Right forelimb (tissue), 1 donor: ENCODE measurements around the gene AOPEP.
"Not testable (repeated sequence)": the region's sequence is repeated elsewhere in the genome, so short reads cannot be mapped to it uniquely, and the experiment has no call there.

Experiments used
- DNase-seq: peaks from one replicate; pipeline ENCODE4 v3.0.0-alpha.2; 2018

The AOPEP gene

GRCh38 chr9:94819161-94819687 is 92.7 kb downstream of the AOPEP start:
- no peak for DNase-seq

- DNase-seq: no peak
Measured at GRCh38 chr9:94821098-94821887, 94.8 kb downstream of the AOPEP start.

- DNase-seq: no peak
Measured at GRCh38 chr9:94822273-94822672, 95.8 kb downstream of the AOPEP start.

- no peak for DNase-seq
Measured at GRCh38 chr9:94823710-94824109, 97.2 kb downstream of the AOPEP start.

- DNase-seq: no peak
Measured at GRCh38 chr9:94824411-94824810, 97.9 kb downstream of the AOPEP start.

- DNase-seq: no peak
Measured at GRCh38 chr9:94824913-94825610, 98.6 kb downstream of the AOPEP start.

- no peak for DNase-seq
Measured at GRCh38 chr9:94825611-94825958, 99.1 kb downstream of the AOPEP start.

GRCh38 chr9:94826044-94826443 is 99.5 kb downstream of the AOPEP start:
- DNase-seq: no peak

GRCh38 chr9:94826644-94827410 is 100.3 kb downstream of the AOPEP start:
- DNase-seq: no peak

GRCh38 chr9:94827584-94828304 is 101.2 kb downstream of the AOPEP start:
- DNase-seq: no peak

GRCh38 chr9:94829380-94830070 is 103.0 kb downstream of the AOPEP start:
- no peak for DNase-seq

- DNase-seq: not testable (repeated sequence)
Measured at GRCh38 chr9:94830071-94830604, 103.6 kb downstream of the AOPEP start.

- DNase-seq: no peak
Measured at GRCh38 chr9:94833802-94834201, 107.3 kb downstream of the AOPEP start.

- DNase-seq: no peak
Measured at GRCh38 chr9:94837404-94837803, 110.9 kb downstream of the AOPEP start.

GRCh38 chr9:94839398-94839797 is 112.9 kb downstream of the AOPEP start:
- DNase-seq: no peak

GRCh38 chr9:94840738-94841137 is 114.2 kb downstream of the AOPEP start:
- no peak for DNase-seq

GRCh38 chr9:94843134-94843533 is 116.6 kb downstream of the AOPEP start:
- DNase-seq: no peak

GRCh38 chr9:94846739-94847138 is 120.2 kb downstream of the AOPEP start:
- DNase-seq: no peak

- no peak for DNase-seq
Measured at GRCh38 chr9:94847486-94847885, 121.0 kb downstream of the AOPEP start.

GRCh38 chr9:94848791-94849190 is 122.3 kb downstream of the AOPEP start:
- DNase-seq: not testable (repeated sequence)

- DNase-seq: no peak
Measured at GRCh38 chr9:94850540-94851434, 124.3 kb downstream of the AOPEP start.
